Measurements from ENCODE around the gene ERMARD.

DNA sequence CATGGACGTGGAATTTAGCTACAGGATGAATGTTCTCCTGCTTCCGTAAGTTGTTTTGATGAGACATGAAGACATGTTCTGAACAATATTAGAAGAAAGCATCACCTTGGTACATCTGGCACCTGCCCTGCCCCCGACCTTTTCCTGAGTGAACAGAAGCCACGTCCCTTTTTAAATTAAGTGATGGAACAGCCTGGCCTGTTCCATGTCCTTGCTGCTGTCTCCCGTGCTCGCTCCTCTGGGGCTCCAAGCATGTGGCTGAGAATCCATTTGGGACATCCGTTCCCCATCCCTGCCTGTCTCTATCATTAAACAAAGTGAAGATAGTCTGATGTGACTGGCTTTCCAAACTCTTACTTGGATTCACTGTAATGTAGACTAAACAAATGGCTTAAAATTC lies 36.4 kb downstream of the ERMARD start:
- TF ChIP-seq POLR2AphosphoS5 (IDR thresholded peaks at IDR 0.05; ENCODE audit: borderline replicate concordance, low read depth, low read length) (no peak), EZH2 (IDR thresholded peaks at IDR 0.05) (no peak)

Measured in SK-N-MC (cell line).